GM21619 (cell line): ENCODE results near the gene FAM209A.
"Not testable (repeated sequence)": the region's sequence is repeated elsewhere in the genome, so short reads cannot be mapped to it uniquely, and the experiment has no call there.

Source experiments
- ATAC-seq: cut with Tn5 transposase; IDR thresholded peaks from one replicate; pipeline ENCODE4 v1.9.1; 2021; ENCODE audit not compliant: unreplicated experiment

The FAM209A gene, protein sequence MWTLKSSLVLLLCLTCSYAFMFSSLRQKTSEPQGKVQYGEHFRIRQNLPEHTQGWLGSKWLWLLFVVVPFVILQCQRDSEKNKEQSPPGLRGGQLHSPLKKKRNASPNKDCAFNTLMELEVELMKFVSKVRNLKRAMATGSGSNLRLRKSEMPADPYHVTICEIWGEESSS

DNA sequence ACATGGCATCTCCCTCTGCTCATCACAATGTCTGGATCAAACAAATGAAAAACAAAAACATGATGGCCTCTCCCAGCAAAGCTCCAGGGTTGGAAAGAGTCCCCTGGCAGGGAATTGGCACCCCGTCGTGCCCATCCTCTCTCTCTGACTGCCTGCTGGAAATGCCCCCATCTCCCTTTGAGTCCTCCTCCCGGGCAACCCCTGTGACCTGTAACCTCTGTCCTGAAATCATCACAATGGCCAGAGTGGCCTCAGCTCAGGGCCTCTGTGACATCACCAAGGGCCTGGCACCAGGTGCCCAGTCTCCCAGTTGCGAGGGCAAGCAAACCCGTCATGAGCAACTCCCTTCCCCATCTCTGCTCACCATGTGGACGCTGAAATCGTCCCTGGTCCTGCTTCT, at the start of gene FAM209A:
TSS of gene FAM209A (plus strand) at position 301 of the 400 bp plus-strand sequence. CDS start at position 366, 65 bp downstream.
- ATAC-seq = not testable (repeated sequence)

DNA sequence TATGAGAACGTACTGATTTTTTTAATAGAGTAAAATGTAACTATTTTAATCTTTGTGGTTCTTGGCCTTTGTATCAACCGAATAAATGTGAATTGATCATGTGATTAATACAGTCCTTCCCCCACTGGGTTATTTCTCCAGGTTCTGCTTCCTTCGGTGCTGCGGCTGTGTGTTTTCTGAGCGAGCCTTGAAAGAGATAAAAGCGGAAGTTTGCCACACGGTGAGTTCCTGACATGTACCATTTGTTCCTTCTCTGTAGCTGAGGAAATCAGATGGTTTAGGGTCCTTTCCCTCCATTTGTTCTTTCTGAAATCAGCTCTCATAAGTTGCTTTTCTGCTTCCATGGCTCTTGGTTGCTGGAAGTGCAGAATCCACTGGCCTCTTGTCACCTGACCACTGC, 40.6 kb upstream of the FAM209A start:
- ATAC-seq = no peak

DNA sequence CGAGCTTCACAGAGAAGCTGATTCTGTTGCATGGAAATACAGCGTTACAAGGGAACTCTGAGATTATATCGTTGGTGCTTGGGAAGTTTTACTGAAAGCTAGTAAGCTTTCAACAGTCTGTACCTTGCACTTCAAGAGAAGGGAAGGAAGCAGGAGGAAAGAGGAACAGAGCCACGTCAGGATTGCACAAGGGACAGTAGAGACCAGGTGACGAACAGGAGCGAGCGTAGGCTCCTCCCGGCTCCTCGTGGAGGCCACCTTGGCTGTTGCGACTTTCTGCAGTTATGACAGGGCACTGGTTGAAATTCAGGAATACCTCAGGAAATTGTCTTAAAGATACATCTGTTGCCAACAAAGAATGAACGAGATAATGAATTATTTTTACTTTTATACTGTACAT, 37.3 kb upstream of the FAM209A start:
- ATAC-seq = no peak

GRCh38 chr20:56488566-56488965, 36.0 kb upstream of the FAM209A start:
- ATAC-seq = no peak

DNA sequence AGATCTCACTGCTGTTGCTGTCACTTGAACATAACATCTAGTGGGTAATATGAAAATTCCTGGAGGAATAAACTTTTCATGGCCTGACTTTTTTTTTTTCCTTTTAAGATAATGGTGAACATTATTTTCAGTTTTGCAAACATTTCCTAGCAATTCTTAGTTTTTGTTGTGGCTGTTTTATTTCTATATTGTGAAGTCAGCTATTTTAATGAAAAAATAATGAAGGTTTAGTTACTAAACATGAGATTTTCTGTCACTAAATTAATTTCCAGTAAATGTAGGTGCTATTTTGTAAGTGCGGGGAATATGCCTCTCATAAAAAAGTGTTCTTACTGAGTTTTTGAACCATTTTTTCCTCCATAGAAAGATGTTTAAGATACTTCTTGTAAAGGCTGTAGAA, 23.4 kb upstream of the FAM209A start:
- ATAC-seq = no peak

GRCh38 chr20:56503916-56504315, 20.6 kb upstream of the FAM209A start:
- no peak for ATAC-seq

DNA sequence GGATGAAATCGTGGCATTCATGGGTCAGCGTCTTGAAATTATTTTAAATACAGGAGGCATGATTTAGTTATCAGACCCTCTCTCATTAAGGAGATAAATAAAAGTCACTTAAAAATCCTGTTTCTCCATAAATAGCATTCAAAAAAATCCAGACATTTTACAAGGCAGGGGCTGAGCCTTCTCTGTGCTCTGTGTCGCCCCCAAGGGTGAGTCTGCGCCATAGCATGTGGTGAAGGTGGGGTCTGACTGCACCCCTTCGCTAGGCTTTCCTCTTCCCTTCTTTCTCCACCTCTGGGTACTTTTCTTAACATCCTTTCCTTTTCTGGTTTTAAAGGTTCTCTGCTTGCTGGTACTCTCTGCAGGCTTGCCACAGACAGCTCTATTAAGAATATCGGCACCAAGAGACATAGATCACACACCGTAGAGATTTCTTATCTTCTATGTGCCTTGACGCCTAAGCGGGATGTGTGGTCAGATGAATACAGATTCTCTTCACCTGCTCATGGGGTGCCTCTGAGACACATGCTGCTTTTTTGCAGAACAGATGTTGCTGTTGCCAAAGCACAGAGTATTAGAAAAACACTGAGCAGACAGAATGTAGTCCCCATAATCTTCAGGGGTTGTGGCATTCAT, 20.1 kb upstream of the FAM209A start:
- ATAC-seq = no peak

GRCh38 chr20:56506103-56506502, 18.4 kb upstream of the FAM209A start:
- no peak for ATAC-seq

DNA sequence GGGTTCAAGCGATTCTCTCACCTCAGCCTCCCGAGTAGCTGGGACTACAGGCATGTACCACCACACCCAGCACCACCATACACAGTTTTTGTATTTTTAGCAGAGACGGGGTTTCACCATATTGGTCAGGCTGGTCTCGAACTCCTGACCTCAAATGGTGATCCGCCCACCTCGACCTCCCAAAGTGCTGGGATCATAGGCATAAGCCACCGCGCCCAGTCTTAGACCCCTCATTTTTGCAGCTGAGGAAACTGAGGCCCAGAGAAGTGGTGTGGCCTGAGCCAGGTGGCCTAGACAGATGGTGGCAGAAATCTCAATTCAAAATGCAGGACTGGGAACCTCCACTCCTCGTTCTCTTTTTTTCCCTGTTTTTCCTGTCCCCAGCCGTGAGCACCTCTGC, 12.6 kb upstream of the FAM209A start:
- no peak for ATAC-seq

DNA sequence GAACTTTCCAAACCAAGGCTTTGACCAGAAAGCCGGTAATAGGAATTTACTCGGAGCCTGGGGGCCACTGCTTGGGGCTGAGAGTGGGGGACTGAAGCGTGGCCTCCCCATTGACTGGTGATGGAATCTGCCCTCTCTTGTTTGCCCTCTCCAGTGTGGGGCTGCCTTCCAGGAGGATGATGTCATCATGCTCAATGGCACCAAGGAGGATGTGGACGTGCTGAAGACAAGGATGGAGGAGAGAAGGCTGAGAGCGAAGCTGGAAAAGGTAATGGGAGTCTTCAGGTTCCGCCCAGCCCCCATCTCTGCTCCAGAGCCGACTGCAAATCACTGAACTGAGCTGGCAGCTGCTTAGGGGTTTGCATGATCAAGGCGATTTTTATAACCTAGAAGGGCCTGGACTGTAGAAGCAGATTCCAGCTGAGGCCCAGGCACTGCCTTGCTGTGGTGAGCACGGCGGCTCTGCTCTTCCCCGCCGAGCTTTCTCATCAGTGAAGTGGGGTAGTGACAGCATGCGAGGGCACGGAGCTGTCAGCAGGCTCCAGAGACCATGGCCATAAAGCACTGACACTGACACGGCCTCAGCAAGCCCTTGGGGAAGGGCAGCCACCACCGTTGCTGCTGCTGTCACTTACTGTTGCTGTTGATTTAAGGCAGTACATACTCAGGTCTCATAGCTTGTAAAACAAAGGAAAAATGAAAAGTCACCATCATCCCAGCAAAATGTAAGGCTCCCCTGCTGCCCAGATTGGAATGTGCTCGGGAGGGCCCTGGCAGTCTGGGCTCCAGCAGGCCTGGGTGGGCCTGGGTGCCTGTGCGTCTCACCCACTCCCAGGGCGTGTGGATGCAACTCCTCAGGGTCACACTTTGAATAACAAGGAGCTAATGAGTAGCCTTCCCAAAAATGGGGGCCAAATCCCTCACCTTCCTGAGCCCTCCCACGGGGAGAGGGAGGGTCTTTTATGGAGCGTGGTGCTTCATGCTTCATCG, 11.1 kb upstream of the FAM209A start:
- ATAC-seq = no peak

DNA sequence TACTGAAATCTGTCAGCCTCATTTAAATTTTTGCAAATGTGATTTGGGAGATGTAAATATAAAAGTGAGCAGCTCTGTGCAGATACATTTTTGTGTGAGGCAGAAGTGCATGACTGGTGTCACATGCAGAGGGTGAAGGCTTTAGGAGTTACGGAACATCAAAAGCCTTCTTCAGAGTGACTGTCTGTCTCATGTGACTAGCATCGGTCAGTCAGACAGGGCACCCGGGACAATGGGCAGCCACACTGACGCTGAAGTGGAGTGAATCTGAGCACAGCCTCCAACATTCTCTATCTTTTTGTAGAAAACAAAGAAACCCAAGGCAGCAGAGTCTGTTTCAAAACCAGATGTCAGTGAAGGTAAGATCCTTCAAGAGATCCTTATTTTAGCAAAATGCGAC, 7.9 kb upstream of the FAM209A start:
- ATAC-seq = no peak

DNA sequence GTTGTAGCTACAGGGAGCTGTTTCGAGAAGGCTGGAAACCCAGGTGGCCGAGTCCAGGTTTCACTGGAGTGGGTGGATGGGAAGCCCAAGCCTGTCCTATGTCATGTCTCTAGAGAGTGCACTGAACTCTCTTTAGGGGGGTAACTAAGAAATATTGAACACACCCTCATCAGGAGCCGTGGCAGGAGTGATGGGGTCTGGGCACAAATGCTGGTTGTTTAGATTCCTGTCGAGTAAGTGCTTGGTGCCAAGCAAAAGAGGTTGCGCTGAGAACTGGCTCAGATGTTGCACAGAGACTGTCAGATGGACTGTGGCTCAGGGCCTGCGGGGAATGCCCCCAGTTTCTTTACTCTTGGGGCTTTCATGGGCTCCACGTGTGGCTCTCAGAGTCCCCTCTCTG, 7.3 kb upstream of the FAM209A start:
- ATAC-seq = no peak

DNA sequence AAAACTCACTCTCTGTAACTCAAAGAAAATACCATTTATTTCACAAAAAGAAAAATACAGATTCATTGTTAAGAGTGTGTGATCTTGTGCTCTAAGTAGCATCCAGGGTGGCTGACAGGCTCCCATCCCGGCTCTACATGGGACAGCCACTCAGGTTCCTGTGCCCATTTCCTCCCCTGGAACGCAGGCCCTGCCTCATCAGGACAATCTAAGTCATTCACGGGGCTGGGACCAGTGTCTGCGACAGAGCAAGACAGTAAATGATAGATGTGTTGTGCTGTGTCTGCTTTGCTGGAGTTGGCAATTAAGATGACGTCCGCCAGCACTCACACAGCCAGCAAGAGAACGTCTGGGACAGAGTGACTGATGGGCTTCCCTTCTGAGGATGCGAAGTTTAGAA, 6.9 kb upstream of the FAM209A start:
- no peak for ATAC-seq

- ATAC-seq = no peak
These were observed 6.4 kb upstream of the FAM209A start for GRCh38 chr20:56518126-56518525.

DNA sequence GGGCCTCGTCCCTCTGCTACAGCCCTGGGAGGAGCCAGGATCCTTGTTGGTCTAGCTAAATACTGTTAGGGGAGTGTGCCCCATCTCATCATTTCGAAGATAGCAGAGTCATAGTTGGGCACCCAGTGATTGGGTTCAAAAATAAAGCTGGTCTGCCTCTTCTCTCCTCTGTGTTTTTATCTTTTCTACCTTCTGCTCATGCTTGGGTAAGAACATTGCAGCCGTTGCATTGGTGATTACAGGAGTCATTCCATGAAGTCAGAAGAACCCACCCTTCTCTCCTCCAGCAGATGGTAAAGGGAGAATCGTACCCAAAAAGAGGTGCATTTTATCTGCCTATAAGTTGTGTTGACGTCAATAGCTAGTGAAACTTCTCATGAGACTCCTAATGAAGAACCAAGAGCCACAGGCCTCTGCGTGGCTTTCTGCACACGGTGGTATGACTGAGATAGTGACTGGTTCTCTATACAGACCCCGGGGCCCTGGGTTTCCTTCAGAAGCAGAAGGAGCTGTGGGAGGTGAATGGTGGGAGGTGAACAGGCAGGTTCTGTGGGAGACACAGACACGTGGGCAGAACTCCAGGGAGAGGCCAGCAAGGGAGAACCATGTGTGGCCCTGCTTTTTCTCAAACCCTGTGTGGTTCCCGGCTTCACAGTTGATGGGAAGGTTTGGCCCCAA, 5.7 kb upstream of the FAM209A start:
- ATAC-seq = no peak

DNA sequence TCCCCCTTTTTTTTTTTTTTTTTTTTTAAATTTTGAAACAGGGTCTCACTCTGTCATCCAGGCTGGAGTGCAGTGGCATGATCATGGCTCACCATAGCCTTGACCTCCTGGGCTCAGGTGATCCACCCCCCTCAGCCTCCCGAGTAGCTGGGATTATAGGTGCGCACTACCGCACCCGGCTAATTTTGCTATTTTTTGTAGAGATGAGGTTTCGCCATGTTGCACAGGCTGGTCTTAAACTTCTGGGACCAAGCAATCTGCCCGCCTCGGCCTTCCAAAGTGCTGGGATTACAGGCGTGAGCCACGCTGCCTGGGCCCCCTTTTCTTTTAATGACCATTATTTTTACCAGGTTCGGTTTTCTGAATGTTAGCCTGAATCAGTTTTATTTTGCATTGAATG, 5.0 kb upstream of the FAM209A start:
- no peak for ATAC-seq

GRCh38 chr20:56520180-56520579, 4.4 kb upstream of the FAM209A start:
- ATAC-seq = no peak

DNA sequence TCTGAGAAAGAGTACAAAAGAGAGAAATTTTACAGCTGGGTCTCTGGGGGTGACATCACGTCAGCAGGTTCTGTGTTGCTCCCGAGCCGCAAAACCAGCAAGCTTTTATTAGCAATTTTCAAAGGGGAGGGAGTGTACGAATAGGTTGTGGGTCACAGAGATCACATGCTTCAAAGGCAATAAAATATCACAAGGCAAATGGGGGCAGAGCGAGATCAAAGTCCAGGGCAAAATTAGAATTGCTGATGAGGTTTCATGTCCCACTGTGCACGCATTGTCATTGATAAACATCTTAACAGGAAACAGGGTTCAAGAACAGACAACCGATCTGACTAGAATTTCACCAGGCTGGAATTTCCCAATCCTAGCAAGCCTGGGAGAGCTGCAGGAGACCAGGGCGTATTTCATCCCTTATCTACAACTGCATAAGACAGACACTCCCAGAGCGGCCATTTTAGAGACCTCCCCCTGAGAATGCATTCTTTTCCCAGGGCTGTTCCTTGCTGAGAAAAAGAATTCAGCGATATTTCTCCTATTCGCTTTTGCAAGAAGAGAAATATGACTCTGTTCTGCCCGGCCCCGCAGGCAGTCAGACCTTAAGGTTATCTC, 3.7 kb upstream of the FAM209A start:
- ATAC-seq = not testable (repeated sequence)

- no peak for ATAC-seq
These were observed 2.2 kb upstream of the FAM209A start for GRCh38 chr20:56522311-56522710.

GRCh38 chr20:56527521-56527920, 3.0 kb downstream of the FAM209A start:
- ATAC-seq = no peak

GRCh38 chr20:56532946-56533345, 8.4 kb downstream of the FAM209A start, which contains the start of gene FAM209B:
Gene FAM209B (plus strand): TSS chr20:56533246. CDS start chr20:56533342, 96 bp downstream.
- not testable (repeated sequence) for ATAC-seq
